HepG2 (cell line): ENCODE results near the gene RAB3B. TPM values are rescaled to one million over a fixed set of nuclear protein-coding genes. Genes with fewer than 3 reads are reported as not detected.

Experiments used
- ARHGAP35 ChIP-seq: sonication (generic); formaldehyde crosslinking; IDR thresholded peaks from 2 replicates; pipeline ENCODE4 v1.9.0; 2022; ENCODE audit warnings: mild to moderate bottlenecking, inconsistent platforms, moderate library complexity, missing genetic modification reagents, borderline replicate concordance
- ARNTL ChIP-seq: sonication (generic); formaldehyde crosslinking; IDR thresholded peaks from 2 replicates; pipeline ENCODE4 v1.4.0; 2020; ENCODE audit warnings: mild to moderate bottlenecking, missing genetic modification reagents
- CBFB ChIP-seq: sonication (generic); formaldehyde crosslinking; IDR thresholded peaks from 2 replicates; pipeline ENCODE4 v1.4.0; 2020; ENCODE audit warnings: missing genetic modification reagents
- FUBP1 ChIP-seq: sonication (generic); formaldehyde crosslinking; IDR thresholded peaks from 2 replicates; pipeline ENCODE4 v1.5.1; 2020; ENCODE audit warnings: missing genetic modification reagents, mild to moderate bottlenecking, borderline replicate concordance
- HNF4G ChIP-seq, 2 experiments: sonication (generic) in 1 of 2; formaldehyde crosslinking in 1 of 2; IDR thresholded peaks; 2 replicates each; pipeline versions ENCODE4 v1.4.0 to v1.6.1; 2011 to 2020; ENCODE audit warnings: borderline replicate concordance in 2 of 2, low read depth in 2 of 2, mild to moderate bottlenecking in 2 of 2, low read length in 1 of 2, missing genetic modification reagents in 1 of 2, moderate library complexity in 1 of 2
- IRF1 ChIP-seq: sonication (generic); formaldehyde crosslinking; IDR thresholded peaks from 2 replicates; pipeline ENCODE4 v1.4.0; 2020; ENCODE audit warnings: low read depth, mild to moderate bottlenecking, missing genetic modification reagents
- JUN ChIP-seq: sonication (generic); formaldehyde crosslinking; IDR thresholded peaks from 2 replicates; pipeline ENCODE4 v1.4.0; 2020; ENCODE audit warnings: mild to moderate bottlenecking, missing genetic modification reagents
- NCOA2 ChIP-seq: sonication (generic); formaldehyde crosslinking; IDR thresholded peaks from 2 replicates; pipeline ENCODE4 v1.8.0; 2022; ENCODE audit warnings: inconsistent platforms
- PHF5A ChIP-seq: IDR thresholded peaks from one replicate; pipeline ENCODE4 v1.6.1; 2018; ENCODE audit warnings: low read depth, missing genetic modification reagents; ENCODE audit not compliant: unreplicated experiment
- REXO4 ChIP-seq: sonication (generic); formaldehyde crosslinking; IDR thresholded peaks from 2 replicates; pipeline ENCODE4 v1.8.0; 2022; ENCODE audit warnings: missing genetic modification reagents, mild to moderate bottlenecking, borderline replicate concordance
- SRY ChIP-seq: sonication (generic); formaldehyde crosslinking; IDR thresholded peaks from 2 replicates; pipeline ENCODE4 v1.8.0; 2022; ENCODE audit warnings: mild to moderate bottlenecking, missing genetic modification reagents
- TAF1 ChIP-seq: sonication (generic); formaldehyde crosslinking; IDR thresholded peaks from 2 replicates; pipeline ENCODE4 v1.4.0; 2020; ENCODE audit warnings: missing genetic modification reagents
- UBTF ChIP-seq: sonication (generic); formaldehyde crosslinking; IDR thresholded peaks from 2 replicates; pipeline ENCODE4 v1.4.0; 2020; ENCODE audit warnings: mild to moderate bottlenecking, missing genetic modification reagents
- ZNF350 ChIP-seq: sonication (generic); formaldehyde crosslinking; IDR thresholded peaks from 2 replicates; pipeline ENCODE4 v1.4.0; 2020; ENCODE audit warnings: mild to moderate bottlenecking, low read depth, missing genetic modification reagents, borderline replicate concordance
- polyA plus RNA-seq, 8 experiments: library from polyadenylated mRNA; depleted of rRNA in 3 of 8; stranded (reverse) in 7 of 8; unstranded in 1 of 8; fragments of >200 nt; fragmentation: Illumina TruSeq in 4 of 8; extraction: Trizol in 4 of 8; gene quantifications; 2 replicates each; pipeline versions ENCODE4 v1.2.1 to v1.2.3, GENCODE V29; 2011 to 2016; ENCODE audit warnings: low read depth in 4 of 8, missing spikeins in 1 of 8, mixed read lengths in 1 of 8; ENCODE audit not compliant: insufficient read depth in 1 of 8
- total RNA-seq, 5 experiments: library from RNA; depleted of rRNA; stranded (reverse); fragments of >200 nt; fragmentation: Illumina TruSeq; extraction: Trizol; gene quantifications; 2 replicates each; pipeline ENCODE4 v1.2.3, GENCODE V29; 2016; ENCODE audit warnings: low read depth in 1 of 5
- TF ChIP-seq, protein P1 (sequence below): sonication (generic); formaldehyde crosslinking; IDR thresholded peaks from 2 replicates; pipeline ENCODE4 v1.8.0; 2022; ENCODE audit warnings: mild to moderate bottlenecking, missing genetic modification reagents
- TF ChIP-seq, protein P2 (sequence below), 2 experiments: IDR thresholded peaks; 2 replicates each; pipeline ENCODE4 v1.6.1; 2011 to 2012; ENCODE audit warnings: low read length in 2 of 2, borderline replicate concordance in 1 of 2, low read depth in 1 of 2, mild to moderate bottlenecking in 1 of 2, moderate library complexity in 1 of 2

Gene RAB3B
- total and polyA plus RNA-seq, 2 of the 13 experiments (the other 11 are each of a cell fraction or from before 2014, with no cell fraction given): 1.0 to 1.2 TPM

DNA sequence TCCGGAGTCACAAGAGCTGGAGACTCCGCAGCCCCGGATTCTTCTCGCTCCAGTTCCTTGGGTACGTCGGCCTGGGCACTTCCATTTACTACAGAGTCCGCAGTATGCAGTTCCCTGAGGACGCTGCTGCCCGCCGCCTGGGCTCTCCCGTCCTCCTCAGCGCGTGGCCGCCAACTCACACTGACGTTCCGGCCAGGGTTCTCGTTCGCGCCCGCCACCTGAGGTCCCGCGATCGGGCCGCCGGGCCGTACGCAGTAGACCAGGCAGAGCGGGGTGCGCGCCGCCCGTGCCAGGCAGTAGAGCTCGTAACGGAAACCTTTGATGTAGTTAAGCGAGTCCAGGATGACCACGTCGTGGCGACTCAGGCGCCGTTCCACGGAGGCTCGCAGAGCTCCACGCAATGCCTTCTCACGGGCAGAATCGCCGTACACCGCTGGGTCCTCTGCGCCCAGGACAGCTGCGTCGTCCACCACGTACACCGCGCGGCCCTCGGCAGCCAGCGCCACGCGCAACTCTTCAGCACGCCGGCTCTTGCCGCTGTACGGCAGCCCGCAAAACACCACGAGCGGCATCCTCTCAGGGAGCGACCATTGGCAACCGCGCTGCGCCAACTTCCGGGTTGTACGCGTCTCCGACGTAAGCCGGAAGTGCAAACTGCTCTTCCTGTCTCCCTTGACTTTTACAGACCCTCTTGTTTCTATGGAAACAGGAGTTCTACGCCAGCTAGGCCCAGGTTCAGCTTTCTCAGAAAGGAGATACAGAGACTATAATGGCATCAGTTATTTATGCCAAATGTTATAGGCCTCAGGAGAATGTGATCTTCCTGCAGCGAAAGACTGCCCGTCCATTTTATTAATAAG is 42.9 kb upstream of the RAB3B start, which contains the start of gene KTI12 (continued):
- TF ChIP-seq, protein P1, sequence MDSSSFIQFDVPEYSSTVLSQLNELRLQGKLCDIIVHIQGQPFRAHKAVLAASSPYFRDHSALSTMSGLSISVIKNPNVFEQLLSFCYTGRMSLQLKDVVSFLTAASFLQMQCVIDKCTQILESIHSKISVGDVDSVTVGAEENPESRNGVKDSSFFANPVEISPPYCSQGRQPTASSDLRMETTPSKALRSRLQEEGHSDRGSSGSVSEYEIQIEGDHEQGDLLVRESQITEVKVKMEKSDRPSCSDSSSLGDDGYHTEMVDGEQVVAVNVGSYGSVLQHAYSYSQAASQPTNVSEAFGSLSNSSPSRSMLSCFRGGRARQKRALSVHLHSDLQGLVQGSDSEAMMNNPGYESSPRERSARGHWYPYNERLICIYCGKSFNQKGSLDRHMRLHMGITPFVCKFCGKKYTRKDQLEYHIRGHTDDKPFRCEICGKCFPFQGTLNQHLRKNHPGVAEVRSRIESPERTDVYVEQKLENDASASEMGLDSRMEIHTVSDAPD: peak; percentile 37; the same call in 1 of the 2 replicates
- TF ChIP-seq NCOA2 (CRISPR knock-in tag) (no peak), IRF1 (no peak; the same call in 1 of the 2 replicates), UBTF (CRISPR knock-in tag) (peak; percentile 92), CBFB (CRISPR knock-in tag) (peak; percentile 89), JUN (CRISPR knock-in tag) (no peak), ARNTL (CRISPR knock-in tag) (0 out of 2 replicates have a peak, but pooled peaks have one; percentile 43), HNF4G (IDR thresholded peaks at IDR 0.05; ENCODE audit: borderline replicate concordance, low read depth, low read length) (no peak), HNF4G (CRISPR knock-in tag; IDR thresholded peaks at IDR 0.05; ENCODE audit: borderline replicate concordance, low read depth) (no peak), ARHGAP35 (CRISPR knock-in tag) (peak; percentile 94; the same call in 1 of the 2 replicates), SRY (peak; percentile 86), FUBP1 (CRISPR knock-in tag) (0 out of 2 replicates have a peak, but pooled peaks have one; percentile 15), REXO4 (CRISPR knock-in tag) (no peak), TAF1 (CRISPR knock-in tag) (peak; percentile 93), ZNF350 (CRISPR knock-in tag) (peak; percentile 73; the same call in 1 of the 2 replicates), PHF5A (CRISPR knock-in tag) (no peak)
- TF ChIP-seq, protein P2, sequence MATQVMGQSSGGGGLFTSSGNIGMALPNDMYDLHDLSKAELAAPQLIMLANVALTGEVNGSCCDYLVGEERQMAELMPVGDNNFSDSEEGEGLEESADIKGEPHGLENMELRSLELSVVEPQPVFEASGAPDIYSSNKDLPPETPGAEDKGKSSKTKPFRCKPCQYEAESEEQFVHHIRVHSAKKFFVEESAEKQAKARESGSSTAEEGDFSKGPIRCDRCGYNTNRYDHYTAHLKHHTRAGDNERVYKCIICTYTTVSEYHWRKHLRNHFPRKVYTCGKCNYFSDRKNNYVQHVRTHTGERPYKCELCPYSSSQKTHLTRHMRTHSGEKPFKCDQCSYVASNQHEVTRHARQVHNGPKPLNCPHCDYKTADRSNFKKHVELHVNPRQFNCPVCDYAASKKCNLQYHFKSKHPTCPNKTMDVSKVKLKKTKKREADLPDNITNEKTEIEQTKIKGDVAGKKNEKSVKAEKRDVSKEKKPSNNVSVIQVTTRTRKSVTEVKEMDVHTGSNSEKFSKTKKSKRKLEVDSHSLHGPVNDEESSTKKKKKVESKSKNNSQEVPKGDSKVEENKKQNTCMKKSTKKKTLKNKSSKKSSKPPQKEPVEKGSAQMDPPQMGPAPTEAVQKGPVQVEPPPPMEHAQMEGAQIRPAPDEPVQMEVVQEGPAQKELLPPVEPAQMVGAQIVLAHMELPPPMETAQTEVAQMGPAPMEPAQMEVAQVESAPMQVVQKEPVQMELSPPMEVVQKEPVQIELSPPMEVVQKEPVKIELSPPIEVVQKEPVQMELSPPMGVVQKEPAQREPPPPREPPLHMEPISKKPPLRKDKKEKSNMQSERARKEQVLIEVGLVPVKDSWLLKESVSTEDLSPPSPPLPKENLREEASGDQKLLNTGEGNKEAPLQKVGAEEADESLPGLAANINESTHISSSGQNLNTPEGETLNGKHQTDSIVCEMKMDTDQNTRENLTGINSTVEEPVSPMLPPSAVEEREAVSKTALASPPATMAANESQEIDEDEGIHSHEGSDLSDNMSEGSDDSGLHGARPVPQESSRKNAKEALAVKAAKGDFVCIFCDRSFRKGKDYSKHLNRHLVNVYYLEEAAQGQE (IDR thresholded peaks at IDR 0.05; ENCODE audit: borderline replicate concordance in 1 of 2, low read depth in 1 of 2, low read length in 2 of 2): 0 out of 4 replicates have a peak, but pooled peaks of 1 of the 2 experiments have one; percentile 9
